HL-60/S4 (cell line): ENCODE measurements around the gene PNKP.

ENCODE experiments used
- in situ Hi-C: fragments of 300-500 bp; cut with MboI; formaldehyde crosslinking; loops from 2 replicates; pipeline ENCODE4 v1.14.3; 2022; ENCODE audit warnings: low sequenced_read_pairs

The PNKP gene

DNA sequence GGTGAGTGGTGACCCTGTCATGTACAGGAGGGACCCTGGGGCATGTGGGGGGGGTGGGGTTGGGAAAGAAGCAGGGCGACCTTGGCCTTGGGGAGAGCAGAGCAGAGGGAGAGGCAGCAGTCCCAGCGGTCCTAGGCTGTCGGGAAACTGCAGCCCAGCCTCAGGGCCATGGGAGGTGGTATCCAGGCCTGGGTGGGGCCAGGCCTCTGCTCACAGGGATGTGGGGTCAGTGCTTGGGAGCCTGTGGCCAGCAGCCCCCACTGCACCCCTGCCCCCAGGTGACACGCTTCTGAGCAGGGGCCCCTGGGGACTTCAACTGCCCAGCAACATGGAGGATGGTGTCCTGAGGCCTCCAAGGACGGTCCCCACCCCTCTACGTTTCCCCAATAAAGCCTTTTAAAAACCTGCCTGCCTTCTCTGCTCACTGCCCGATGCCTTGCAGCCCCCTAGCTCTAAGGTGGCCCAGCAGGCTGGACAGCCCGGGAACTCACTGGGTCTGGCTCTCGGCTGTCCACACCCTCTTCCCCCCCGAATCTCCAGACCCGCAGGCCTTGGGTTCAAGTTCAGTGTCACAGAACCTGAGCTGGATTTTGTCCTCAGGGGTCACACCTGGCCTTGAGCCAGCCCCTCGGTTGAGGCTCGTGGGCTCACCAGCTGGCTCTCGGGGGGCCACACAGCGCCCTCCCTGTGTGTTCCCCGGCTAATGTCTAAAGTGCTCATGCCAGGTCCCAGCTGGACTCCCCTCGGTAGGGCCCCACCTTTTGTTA lies 6.9 kb downstream of the PNKP start:
- in situ Hi-C loops: no loop called here

DNA sequence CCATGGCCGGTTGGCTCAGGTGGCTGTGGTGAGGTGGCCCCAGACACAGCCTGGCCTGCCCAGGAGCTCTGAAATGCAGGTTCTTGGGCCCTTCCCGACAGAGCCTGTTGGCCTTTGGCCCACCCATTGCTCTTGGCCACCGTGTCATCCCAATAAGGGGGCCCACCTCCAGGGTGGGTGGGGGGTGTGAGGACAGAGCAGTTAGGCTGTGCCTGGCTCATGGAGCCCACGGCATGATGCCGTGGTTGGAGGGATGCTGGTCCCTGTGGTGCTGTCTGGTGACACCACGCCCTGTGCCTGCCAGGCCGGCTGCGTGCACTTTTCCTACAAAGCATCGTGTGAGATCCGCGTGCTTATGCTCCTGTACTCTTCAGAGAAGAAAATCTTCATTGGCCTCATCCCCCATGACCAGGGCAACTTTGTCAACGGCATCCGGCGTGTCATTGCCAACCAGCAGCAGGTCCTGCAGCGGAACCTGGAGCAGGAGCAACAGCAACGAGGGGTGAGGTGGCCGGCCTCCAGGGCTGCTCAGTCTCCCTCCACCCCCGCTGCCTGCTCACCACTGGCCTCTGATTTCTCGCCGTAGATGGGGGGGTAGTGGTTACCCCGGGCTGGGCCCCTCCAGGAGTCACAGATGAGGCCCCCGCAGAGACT lies 7.6 kb downstream of the PNKP start:
- in situ Hi-C loops: no loop called here

DNA sequence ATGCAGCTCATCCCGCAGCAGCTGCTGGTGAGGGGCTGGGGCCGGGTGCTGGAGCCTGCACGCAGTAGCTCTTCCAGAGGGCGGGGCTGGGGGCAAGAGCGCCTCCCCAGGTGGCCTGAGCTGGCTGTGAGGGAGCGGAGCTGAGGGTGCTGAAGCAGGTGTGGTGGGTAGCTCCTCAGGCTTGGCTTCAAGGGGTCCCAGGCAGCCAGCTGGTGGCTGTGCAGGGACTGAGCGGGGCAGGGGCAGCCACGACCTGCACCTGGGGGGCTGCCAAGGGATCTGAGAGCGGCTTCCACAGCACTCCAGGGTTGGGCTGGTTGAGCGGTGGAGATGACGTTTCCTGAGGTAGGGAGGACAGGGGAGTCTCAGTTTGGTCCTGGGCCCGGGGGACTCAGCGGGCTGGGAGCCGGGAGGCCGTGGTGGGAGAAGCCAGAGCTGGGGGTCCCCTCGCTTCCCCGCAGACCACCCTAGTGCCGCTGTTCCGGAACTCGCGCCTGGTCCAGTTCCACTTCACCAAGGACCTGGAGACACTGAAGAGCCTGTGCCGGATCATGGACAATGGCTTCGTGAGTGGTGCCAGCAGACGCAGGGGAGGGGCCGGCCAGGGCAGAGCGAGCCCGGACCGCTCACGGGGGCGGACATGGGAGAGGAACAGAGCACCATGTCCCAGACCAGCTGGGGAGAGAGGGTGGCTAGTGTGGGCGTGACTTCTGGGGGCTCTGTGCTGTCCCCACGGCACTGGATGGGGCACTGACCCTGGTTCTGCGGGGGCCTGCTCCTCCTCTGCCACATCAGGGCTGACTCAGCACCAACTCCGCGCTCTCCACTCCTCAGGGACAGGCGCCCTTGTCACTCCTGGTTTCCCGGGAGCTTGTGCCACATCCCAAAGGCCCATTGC lies 9.0 kb downstream of the PNKP start:
- in situ Hi-C loops: no loop called here

DNA sequence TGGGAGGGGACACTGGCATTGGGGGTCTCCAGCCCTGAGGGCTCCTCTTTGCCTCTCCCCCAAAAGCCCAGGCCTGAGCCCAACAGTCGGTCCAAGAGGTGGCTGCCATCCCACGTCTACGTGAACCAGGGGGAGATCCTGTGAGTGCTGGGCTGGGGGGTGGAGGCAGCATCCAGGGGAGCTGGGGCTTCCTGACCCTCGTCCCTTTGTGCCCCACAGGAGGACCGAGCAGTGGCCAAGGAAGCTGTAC lies 9.6 kb downstream of the PNKP start:
- in situ Hi-C loops: no loop called here

DNA sequence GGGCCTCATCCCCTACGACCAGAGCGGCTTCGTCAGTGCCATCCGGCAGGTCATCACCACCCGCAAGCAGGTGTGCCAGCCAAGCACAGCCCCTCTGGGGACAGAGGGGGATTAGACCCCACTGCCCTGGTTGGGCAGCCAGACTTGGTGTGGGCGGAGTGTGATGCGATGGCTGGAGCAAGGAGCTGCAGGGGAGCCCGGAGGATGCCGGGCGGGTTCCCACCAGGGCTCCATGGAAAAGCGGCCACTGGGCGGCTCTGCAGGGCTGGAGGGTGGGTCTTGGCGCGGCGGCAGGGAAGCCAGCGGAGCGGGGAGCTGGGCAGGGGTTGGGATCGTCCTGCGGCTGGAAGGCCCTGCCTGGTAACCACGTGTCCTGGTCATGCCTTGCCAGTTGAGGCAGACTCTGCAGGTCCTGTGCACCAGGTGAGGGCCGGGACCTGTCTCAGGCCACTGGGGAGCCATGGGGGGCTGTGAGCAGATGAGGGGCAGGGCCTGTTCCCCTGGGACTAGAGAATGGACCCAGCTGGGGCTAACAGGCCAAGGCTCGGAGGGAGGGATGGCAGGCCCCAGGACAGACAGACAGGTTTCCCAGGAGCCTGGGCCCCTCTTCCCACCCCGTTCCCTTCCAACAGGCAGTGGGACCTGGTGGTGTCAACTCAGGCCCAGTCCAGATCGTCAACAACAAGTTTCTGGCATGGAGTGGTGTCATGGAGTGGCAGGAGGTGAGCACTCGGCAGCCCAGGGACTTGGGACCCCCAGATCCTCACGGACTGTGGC lies 10.1 kb downstream of the PNKP start:
- in situ Hi-C loops: no loop called here

DNA sequence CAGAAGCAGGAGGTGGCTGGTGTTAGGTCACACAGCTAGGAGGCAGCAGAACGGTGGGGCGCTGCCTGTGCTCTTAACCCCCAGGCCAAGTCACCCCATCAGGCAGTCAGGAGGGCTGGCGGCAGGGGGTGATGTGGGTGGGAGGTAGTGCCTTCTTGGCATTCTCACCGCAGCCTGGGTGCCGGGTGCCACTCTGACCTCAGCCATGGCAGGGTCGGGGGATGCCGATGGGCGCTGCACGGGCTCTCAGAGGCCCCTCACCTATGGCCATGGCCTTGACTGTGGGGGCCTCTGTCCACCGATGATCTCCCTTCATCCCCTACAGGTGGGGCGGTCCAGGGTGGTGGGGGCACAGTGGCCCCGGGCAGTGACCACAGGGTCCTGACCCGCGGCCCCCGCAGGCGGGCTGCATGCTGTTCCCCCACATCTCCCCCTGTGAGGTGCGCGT lies 10.8 kb downstream of the PNKP start:
- in situ Hi-C loops: no loop called here

DNA sequence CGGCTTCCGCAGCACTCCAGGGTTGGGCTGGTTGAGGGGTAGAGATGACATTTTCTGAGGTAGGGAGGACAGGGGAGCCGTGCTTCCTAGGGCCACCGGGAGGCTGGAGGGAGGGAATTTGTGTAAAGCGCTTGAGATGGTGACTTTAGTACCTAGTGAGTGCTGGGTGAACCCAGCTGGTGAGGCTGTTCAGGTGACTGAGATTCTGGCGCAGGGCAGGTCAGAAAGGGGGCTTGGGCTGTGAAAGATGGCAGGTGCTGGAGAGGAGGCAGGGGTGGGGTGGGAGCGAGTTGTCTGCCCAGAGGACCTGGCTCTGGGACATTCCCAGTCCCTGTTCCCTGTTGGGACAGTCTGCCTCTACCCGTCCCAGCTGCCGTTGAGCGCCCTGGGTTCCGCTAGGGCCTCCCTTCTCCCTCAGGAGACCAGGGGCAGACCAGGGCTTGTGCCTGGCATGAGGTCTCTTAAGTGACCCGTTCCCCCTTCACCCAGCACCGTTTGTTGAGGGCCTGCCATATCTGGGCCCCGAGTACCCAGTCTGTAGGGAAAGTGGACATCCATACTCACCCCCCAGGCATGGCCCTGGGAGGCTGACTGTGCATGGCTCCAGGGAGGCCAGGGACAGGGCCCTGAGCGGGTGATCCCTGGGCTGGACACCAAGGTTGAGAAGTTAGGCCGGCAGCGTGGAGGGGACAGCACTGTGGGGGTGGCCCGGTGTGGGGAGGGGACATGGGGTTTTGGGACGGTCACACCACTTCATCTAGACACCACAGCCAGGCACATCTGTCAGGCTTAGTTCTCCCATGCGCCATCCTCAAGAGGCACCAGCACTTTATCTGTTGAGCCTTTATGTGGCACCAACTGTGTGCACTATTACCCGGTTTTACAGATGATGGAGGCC lies 11.5 kb downstream of the PNKP start:
- in situ Hi-C loops: no loop called here

DNA sequence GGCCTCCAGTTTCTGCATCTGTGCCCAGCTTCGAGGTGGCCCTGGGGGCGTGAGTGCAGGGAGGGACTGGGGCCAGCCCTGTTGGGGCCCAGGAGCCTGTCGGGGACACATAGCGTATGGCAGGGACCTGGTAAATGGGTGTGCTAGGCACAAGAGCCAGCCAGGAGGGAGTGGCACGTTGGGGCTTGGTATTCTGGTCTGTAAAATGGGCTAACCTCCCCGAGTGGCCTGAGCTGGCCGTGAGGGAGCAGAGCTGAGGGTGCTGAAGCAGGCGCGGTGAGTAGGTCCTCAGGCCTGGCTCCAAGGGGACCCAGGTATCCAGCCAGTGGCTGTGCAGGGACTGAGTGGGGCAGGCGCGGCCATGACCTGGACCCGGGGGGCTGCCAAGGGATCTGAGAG lies 12.1 kb downstream of the PNKP start:
- in situ Hi-C loops: no loop called here

DNA sequence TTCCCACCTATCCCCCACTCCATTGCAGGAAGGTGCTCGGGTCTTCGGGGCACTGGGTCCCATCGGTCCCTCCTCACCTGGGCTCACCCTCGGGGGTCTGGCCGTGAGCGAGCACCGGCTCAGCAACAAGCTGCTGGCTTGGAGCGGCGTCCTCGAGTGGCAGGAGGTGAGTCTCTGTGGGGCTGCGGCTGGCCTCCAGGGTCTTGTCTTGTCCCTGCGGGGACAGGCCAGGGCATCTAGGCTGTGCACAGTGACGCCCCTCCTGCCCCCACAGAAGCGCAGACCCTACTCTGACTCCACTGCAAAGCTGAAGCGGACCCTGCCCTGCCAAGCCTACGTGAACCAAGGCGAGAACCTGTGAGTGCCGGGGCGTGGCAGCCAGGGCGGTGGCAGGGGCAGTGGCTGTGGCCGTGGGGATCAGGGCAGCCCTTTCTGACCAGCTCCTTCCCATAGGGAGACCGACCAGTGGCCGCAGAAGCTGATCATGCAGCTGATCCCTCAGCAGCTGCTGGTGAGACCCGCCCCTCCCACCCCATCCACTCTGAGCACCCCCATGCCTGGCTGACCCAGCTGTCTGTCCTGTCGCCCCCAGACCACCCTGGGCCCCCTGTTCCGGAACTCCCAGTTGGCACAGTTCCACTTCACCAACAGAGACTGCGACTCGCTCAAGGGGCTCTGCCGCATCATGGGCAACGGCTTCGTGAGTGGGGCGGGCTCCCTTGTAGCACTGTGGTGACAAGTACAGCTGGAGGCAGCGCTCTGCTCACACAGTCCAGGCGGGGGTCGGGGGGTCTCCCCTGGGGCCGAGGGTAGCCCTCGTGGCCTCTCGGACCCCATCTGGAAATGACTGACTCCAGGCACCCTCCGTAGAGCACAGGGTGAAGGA lies 12.8 kb downstream of the PNKP start:
- in situ Hi-C loops: no loop called here

DNA sequence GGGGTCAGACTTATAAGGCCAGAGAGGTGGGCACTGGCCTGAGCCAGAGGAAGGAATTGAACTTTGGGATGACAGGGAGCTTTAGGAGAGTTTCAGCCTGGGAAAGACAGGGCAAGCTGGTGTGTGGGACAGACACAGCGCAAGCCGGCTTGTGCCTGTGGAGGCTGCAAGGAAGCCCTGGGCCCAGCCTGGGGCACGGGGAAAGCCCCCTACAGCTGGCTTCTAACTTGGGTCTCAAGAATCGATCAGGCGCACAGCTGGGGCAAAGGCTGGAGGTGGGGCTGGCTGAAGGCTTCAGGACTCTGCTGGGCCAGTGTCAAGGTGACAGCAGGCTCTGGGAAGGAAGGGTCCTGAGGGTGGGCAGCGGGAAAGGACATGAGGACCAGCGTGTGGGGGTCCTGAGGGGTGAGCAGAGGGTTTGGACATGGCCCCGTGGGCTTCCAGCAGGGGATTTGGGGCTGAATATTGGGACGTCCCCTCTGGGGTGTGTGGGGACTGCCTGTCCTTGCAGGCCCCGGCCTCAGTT lies 13.5 kb downstream of the PNKP start:
- in situ Hi-C loops: no loop called here

DNA sequence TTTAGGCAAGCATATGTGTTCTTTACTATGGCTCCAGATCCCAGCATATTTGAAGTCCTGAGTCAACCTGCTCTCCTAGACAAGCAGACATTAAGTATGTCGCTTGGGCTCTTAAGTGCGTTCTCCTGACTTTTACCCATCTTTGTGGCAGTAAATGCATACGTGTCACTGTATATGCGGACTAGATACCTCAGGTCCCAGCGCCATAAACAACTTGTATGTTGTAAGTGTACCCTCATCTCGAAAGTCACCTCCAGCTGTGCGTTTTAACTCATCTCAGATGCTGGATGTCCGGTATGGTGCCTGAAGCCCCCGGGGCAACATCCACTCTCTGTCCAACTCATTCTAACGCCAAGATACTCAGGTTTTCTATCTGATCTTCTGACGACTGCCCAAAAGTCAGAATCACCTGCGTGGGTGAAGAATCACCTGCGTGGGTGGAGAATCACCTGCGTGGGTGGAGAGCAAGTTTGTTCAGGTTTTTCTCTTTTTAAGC lies 14.7 kb downstream of the PNKP start:
- in situ Hi-C loops: no loop called here

DNA sequence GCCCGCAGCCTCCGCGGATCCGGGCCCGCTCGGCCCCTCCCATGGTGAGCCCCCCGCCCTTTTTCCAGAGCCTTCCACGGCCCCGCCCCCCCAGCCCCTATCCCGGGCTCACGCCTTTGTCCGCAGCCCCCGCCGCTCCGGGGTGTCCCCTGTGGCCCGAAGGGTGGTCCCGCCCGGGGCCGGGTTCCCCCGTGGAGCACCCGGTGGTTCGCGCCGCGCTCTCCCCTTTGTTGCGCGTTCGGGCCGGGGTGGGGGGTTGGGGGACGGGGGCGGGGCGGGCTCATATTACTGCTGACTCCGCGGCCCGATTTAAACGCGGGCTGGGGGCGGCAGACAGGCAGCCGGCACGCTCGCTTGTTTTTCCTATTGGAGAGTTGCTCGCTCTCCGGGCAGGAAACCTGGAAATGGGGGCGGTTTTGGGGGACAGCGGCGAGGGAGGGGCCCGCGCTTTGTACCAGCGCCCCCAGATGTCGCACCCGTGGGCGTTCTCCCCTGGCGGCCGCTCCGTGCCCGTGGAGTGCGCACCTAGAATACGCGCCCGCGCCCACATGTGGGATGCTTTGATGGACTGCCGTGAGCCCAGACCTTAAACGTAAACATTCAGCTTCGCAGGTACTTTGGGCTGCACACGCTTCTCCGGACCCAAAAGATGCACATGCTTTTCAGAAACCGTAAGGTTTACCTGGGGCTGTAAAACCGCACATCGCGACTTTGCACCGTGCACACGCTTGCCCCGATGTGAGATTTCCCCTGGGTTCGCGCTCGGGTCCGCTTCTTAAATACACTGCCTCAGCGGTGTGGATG lies 15.7 kb downstream of the PNKP start:
- in situ Hi-C loops: no loop called here

DNA sequence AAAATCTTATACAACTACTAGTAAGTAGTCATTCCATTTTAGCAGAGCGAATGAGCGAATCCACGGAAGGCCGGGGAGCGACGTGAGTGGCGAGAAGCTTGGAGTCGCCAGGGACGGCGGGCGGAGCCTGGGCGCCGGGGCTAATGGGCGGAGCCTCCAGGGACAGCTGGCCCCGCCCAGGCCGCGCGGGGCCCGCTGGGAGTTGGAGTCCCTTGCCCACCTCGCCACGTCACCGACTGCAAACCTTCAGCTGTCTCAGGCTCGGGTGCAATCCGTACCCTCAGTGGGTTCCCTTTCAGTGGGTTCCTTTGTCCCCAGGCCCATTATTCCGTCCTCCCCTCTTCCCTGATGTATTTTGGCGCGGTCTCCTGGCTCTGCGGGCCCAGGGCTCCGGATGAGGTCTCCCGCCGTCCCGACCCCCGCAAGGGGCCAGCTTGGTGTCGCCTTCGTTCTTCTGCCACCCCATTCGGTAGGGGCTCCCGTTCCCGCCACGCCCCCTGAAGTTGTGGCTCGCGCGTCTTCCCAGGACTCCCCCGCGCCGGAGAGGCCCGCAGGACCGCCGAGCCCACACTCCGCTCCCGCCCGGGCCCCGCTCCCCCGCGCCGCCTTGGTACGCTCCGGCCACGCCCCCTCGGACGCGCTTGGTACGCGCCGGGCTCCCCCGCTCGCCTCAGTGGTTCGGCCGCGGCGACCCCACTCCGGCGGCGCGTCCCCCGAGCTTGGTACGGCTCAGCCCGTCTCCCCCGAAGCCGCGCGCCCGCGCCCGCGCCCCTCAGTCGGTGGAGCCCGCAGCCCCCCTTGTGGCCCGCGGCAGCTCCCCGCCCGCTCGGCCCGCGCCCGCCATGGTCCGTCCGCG lies 16.7 kb downstream of the PNKP start, which contains the start of gene PTOV1:
Gene PTOV1 (plus strand): TSS at position 673 of the 856 bp plus-strand sequence.
- in situ Hi-C loops: no loop called here

DNA sequence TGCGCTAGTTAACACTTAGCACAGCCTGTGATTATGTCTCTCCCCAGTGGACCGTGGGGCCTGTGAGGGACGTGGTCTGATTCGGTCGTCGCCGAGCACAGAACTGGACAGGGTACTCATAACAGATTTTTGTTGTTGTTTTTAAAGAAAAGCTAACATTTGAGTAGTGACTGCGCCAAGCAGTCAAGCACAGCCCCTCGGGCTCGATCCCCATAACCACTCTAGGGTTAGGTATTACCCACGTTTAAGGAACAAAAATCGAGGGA lies 17.2 kb downstream of the PNKP start:
- in situ Hi-C loops: no loop called here

DNA sequence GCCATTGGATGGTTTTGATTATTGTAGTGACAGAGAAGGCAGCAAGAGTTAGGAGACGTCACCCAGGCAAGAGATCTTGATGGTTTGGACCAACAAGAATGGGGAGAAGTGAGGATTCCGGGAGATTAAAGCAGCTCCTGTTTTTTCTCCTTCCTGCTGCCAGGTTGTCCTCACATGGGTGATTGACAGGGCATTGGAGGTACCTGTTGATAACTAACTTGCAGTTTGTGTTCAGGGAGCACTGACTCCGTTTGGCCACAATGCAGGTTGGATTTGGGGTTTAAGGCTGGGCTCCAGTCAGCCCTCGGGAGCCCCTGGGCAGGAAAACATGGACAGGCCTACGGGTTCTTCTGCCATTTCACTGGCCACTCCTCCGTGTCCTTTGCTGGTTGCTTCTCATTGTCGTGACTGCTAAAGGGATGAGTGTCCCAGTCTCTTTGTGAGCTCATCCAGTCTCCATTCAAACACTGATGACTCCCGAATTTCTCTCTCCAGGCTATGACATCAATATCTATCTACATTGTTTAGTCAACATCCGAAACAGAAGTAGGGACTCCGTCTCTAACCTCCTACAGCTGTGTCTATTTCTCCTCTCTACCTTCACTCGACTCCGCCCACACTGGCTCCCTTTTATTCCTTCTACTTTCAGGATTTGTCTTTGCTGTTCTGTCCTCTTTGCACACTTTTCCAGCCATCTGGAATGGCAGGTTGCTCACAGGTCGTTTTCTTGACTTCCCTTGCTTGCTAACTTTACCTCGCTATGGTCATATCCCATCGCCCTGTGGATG lies 17.7 kb downstream of the PNKP start:
- in situ Hi-C loops: no loop called here

DNA sequence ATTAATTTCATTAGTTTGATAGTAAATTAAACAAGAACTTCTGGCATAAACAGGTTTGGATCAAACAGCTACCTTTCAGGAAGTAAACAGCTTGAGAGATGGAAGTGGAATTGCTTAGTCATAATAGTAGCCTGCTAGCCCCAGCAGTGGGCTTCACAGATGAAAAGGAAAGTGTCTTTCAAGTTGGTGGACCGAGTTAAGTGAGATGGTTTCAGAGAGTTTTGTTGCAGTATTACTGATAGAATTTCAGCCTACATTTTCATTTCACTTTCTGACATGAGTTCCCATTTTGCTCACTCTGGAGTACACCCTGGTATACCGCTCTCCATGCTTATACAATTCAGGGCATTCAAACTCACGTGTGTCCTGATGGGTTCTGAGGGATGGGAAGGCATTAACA lies 18.4 kb downstream of the PNKP start:
- in situ Hi-C loops: no loop called here
